Renal cortical epithelial cell (primary cell): ENCODE data around the gene HHAT. TPM values are rescaled to one million over a fixed set of nuclear protein-coding genes. Genes with fewer than 3 reads are reported as not detected.
A peak's percentile ranks its signal among the peaks of the same experiment; 100 is the strongest.

Experiments used
- DNase-seq: peaks from one replicate; pipeline ENCODE4 v3.0.0-alpha.2; 2011; ENCODE audit warnings: low read depth
- total RNA-seq: library from RNA; depleted of rRNA; stranded (reverse); fragments of >200 nt; gene quantifications from 2 replicates; pipeline ENCODE4 v1.2.3, GENCODE V29; 2014

Gene HHAT
- total RNA-seq, 1 donor from 2014 or later = 33.5 TPM

DNA sequence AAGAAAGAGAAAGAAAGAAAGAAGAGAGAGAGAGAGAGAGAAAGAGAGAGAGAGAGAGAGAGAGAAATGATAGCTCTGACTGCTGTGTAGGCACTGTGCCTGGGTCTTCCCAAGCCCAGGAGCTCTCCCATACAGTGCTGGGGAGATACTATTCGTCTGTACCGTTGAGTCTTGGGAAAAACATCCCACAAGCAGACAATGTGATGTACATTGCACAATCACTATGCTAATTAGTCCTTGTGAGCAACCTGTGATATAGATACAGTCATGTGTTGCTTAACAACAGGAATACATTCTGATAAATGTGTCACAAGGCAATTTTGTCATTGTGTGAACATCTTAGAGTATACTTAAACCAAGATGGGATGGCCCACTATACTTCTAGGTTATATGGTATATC, 381.0 kb downstream of the HHAT start:
- peak; percentile 72 for DNase-seq

DNA sequence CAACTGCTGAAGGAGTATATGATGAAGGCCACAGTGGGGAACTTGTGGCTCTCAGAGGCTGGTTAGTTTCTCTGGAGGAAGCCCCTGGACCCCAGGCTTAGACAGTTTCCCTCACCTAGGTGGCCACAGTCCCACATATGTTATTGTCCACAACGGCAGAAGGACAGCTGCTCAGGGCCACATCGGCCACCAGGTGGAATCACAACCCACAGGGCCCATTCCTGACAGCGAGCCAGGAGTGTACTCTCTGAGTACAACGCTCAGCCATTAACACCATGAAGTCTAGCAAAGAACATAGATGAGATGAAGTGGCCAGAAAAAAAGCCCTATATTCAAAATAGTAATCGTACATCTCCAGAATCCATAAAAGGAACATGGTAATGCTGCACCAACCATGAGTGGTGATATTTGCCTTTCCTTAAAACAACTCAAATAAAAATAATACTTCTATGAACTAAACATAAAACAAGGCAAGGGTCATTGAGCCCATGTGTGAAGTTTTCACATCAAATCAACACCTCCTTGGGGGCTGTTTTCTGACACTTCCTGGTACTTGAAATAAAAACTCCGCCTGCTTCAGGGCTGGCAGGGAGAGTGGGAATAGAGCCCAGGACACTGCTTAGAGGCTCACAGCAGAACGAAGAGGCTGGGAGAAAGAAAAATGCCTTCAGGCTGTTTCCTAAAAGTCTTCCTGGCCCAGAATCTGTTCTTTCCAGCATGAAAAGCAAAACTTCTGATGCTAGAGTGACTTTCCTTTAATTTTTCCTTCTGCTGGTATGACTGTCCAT, 383.3 kb downstream of the HHAT start:
- DNase-seq = no peak

DNA sequence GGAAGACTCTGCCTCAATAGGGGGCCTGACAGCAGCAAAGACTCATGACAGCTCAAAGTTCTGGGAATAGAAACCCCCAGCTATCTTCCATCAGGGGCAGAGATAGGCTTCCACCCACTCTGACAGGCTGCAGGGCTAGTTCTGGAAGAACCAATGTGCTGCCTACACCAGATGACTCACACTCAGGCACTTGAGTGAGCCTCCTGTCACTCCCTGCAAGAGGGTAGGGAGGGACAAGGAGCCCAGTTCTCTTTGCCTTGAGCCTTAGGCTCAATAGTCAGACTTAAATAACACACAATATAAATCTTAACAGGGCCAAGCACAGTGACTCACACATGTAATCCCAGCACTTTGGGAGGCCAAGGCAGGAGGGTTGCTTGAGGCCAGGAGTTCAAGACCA, 386.4 kb downstream of the HHAT start:
- peak; percentile 26 for DNase-seq

DNA sequence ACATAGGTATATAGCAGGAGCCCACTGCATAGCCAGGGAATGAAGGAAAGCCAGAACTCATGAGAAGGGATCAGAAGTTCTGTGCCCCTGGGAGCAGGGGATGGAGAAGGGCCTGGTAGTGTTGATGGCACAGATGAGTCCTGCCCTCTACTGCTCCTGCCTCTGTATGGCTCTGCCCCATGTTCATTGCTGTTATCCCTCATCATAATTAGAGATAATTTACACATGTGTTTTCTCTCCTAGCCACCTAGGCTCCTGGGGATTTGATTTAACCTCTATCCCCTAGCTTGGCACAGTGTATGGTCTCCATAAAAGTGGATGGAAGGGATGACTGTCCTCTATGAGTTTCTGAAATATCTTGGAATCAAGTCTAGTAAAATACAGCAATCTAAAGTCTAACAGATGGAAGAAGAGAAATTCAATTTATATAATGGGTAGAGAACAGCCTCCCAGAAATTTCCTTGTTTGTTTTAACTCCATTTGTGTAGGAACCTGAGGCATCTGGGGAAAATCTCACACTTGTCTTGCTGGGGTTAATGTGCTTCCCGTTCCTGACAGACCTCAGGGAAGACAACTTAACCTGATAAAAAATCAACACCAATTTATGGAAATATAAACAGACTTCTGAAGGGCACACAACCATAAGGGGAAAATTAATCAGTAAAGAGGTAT, 393.8 kb downstream of the HHAT start:
- no peak for DNase-seq

DNA sequence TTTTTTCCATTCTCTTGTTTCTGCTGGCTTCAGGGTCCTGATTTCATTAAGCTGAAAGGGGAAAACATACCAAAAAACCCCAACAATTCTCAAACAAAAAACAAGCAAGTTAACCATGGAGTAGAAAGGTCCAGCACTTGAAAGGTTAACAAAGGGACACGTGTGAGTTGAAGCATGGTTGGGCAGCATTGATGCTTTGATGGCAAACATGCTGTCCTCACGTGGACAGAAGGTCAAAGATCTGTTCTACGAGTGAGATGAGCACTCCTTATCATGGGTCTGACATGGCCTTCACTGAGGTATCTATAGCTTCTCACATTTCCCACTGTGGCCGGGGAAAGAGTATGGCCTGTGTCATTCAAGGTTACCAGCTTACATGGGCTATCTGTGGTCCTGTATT, 394.9 kb downstream of the HHAT start:
- DNase-seq = no peak

DNA sequence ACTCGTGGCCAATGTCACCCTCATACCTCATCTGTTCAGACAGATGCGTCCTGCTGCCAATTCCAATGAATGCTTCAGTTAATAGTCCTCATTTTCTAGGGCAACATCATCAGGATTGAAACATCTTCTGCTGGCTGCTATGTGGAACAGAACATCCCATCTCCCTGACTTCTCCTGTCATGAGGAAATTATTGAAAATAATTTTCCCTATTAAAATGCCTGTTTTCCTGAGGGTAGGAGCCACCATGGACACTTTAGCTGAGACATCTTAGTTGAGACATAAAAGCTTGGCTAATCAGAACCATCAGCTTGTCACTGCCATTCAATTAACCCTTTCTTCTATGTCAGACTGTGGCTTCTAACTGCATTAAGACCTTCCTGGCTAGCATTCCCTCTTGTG, 396.1 kb downstream of the HHAT start:
- DNase-seq = no peak

Other genes with a start within 250 kb of the HHAT start
- 3.0 and 4.0 TPM in 2 replicates for gene SERTAD4, start 96.1 kb upstream of the HHAT start, total RNA-seq